NCI-H2029 treated with DMSO at 0.1 percent for 48 hours (cell line): ENCODE measurements around the gene SNX19.

Experiments
- DNase-seq: peaks from one replicate; lab custom pipeline; 2025; lab: John Stamatoyannopoulos, UW

Gene SNX19

DNA sequence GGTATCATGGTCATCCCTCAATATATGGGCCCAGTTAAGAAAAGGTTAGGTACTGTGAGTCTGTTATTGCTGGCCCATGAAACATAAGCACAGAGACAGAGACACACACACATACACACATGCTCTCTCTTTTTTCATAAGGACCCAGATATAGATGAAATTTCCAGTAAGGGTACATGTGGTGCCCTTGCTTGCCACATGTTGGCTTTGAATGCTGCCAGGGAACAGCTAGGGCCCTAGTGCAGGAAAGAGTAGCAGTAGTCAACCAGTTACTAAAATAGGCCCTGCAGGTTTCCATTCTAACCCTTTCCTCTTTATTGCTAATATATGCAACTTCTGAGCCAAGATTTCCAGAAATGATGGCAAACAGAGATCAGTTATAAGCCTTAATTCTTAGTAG lies 9.1 kb downstream of the SNX19 start:
- no peak for DNase-seq

DNA sequence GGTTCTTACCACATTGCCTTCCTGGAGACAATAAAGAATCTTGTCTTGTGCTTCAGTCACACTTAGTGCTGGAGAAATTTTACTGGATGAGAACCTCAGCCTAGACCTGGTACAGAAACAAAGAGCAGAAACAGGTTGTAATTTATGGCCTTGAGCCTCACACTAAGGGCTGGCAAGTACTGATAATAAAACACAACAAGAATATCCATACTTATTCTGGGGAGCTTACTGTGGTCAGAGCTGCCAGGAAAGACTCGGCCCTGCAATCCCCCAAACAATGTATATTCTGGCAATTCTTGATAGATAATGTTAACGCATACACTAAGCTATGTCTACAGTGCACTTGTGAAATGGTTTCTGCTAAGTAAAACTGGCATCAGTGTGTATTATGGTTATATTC lies 9.7 kb downstream of the SNX19 start:
- DNase-seq, result no peak

- no peak for DNase-seq
Observed at GRCh38 chr11:130905512-130905911, 10.8 kb downstream of the SNX19 start.

DNA sequence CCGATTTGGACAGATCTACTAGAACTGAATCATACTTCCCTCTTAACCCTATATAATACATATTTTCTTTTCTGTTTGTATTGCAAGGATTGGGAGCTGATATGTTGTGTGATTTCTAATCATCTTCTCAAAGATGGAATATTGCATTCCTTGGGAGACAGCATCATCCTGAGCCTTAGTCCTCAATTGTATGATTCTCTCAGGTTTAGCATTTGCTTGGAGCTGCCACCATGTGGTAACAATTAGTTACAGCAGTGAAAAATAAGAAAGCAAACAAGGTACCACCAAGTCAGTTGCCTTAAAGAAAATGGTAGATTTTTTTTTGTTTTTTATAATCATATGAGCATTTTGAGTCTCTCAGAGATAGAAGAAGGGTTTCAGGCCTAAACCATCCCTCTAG lies 11.9 kb downstream of the SNX19 start:
- no peak for DNase-seq

- DNase-seq, result no peak
Observed at GRCh38 chr11:130902380-130902779, 13.9 kb downstream of the SNX19 start.

- no peak for DNase-seq
Observed at GRCh38 chr11:130899106-130899505, 17.2 kb downstream of the SNX19 start.

DNA sequence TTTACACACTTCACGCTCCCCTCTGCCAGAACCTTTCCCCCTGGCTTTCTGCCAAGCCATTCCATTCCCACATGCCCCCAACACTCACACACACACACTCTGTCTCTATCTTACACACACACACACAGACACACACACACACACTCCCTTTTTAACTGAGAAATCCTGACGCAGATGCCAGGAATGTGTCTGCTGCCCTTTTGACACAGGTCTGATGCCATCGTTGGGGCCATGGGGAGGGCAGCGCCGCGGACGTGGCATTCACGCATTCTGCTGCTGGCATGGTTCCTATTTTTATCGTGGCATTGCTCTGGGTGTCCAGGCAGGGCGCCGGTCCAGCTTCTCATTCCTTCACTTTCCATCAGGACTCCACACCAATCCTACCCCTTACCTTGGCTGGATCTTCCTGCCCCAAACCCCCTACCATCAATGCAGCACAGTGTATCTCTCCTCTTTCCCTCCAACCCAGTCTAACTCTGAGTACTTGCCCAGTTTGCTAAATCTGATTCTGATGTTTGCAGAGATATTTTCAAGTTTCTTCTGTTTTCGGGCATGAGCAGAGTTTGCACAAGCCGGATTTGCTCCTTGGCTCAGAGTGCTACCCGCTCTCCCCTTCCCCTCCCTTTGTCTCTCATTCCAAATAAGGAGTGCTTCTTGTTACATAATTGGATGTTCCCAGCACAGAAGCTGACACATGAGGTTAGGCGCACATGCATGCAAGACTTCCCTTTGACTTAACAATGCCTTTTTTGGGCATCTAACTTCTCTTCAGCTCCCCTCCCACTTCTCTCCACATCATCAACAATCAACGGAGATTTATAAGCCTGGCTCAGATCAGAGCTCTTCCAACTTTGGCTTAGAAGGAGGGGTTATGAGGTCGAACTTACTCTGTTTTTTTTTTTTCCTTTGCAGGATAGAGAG lies 18.8 kb downstream of the SNX19 start:
- DNase-seq, result no peak

GRCh38 chr11:130894322-130895025 lies 21.8 kb downstream of the SNX19 start:
- DNase-seq, result peak; percentile 73

- no peak for DNase-seq
Observed at GRCh38 chr11:130892861-130893260, 23.4 kb downstream of the SNX19 start.

DNA sequence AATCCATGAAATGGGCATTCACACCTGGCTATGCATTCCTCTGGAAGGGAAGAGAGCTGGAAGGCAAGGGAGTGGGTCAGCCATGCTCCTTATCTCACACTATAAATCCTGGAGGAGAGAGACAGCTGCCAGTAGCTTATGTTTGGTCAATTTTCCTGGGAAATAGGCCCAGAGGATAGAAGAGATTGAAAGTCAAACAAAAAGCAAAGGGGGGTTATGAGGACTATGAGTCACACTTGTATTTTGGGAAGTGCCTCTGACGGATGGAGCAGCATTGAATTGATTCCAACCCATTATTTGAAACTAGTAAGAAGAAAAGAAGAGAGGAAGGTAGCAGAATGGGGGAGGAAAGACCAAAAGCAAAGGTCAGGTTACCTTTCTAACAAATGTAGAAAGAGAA lies 25.0 kb downstream of the SNX19 start:
- no peak for DNase-seq

DNA sequence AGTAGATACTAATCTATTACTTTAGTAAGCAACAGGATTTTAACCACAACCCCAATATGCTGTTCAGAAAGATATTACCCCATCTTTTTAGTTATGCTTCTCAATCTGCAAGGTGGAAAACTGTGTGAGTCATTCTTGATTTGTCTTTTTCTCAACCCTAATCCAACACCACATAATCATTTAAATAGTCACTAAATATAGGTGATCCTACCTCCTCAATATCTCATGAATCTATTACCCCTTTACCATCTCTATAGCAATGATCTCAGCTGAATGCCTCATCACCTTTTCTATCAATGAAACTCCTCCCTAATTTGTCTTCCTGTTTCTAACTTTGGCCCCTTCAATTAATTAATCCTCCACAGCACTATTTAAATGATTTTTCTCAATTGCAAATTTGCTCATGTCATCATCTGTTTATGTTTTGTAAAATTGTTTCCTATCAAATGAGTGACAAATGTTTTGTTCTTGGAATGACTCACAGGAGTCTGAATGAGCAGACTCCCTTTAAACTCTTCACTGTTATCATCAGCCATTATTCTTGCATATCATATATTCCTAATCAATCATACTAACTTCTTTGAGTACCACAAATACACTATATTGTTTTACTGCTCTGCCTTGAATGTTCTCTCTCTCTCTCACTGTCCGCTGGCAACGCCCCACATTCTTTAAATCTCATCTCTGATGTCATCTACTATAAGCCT lies 26.1 kb downstream of the SNX19 start:
- no peak for DNase-seq

- no peak for DNase-seq
Observed at GRCh38 chr11:130888790-130889189, 27.5 kb downstream of the SNX19 start.

GRCh38 chr11:130886704-130887103 lies 29.6 kb downstream of the SNX19 start:
- DNase-seq, result no peak

- DNase-seq, result no peak
Observed at GRCh38 chr11:130882138-130882551, 34.1 kb downstream of the SNX19 start.

DNA sequence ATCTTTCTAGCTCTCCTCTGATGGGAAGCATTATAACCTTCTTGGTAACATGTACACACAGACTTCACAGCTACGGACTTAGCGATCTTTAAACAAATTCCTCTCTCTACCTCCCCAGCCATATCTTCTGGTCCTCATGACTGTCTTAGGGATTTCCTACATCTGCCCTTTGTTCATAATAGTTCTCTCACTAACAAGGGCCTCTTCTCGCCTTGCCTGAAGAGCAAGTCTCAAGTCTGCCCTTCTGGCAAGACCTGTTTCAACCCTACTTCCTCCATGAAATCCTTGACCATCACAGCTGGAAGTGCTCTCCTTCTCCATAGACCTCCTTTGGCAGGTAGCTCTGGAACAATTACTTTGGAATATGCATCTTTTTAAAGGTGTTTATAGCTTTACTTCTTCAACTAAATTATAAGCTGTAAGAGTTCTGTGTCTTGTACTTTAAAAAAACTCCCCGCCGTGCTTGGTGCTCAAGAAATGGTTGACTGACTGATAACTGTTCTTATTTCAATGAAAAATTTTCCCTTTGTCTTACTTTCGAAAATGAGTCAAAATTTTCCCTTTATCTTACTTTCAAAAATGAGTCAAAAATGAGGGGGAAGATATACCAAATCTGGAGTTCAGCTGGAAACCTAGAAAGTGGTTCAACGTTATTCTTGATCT lies 34.7 kb downstream of the SNX19 start:
- no peak for DNase-seq

DNA sequence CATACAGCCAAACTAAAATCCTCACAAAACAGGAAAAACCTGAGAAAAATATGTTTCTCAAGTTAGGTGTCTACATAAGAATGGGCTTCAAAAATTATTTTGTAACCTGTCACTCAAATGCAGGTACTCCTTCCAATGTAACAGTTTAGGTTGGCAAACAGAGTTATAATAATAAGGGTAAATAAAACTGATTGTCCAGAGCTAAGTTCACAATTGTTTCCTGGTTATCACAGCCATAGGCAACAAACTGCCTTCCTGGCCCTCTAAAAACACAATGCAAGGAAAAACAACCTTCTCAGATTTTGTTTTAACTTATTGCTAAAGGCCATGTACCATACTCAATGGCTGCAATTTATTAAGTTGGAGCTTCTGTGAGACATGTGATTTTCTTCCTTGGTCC lies 36.4 kb downstream of the SNX19 start:
- DNase-seq, result no peak

DNA sequence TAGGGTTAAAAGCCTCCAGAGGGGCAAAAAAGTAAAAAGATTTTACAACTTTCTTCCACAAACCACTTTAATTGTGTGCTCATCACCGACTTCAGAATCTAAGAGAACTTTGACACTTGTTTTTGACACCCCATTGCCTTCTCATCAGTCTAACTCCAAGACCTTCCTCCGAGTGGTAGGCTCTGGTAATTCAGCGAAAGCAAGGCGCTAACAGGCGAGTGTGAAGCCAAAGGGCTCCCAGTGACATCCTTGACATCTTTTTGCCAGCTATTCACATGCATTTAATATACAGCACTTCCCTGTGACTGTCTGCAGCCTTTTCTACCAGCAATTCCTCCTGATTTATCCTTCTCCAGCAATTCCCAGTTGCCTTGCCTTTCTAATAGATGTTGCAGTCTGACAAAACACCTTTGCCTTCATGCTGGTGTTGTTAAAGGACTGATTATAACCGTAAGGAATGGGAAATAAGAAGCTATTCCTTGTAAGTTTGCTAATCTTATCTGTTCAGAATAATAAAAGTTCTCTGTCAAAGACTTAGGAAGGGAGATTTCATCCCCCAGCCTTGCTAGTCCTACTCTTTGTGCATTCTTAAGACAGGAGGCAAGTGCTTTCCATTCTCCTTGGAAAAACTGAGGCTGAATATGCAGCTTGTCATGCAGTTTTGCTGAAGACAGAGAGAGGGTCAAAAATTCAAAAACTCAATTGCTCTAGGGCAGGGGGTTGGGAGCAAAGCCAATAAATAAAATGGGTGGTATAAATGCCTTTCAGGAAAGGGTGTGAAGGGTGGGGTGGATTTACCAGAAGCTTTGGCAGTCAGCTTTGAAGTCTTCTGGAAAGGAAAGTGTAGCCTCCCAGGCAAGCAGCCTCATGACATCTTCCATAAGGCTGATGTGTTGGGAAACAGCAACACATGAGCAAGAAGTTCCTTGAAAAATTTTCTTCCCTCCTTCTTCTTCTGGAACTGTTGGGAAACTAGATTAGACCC lies 39.1 kb downstream of the SNX19 start:
- DNase-seq, result no peak

- no peak for DNase-seq
Observed at GRCh38 chr11:130876100-130876499, 40.2 kb downstream of the SNX19 start.

DNA sequence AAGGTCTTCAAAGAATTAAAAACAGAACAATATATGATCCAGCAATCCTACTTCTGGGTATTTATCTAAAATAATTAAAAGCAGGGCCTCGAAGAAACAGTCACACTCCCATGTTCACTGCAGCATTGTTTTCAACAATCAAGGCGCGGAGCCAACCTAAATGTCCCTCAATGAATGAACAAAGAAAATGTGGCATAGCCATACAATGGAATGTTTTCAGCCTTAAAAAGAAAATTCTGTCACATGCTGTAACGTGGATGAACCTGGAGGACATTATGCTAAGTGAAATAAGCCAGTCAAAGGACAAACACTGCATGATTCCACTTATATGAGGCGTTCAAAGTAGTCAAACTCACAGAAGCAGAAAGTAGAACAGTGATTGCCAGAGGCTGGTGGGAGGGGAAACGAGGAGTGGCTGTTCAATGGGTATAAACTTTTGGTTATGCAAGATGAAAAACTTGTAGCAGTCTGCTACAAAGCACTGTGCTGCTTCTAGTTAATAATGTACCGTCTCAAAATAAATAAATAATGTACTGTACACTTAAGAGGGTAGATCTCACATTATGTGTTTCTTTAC lies 41.2 kb downstream of the SNX19 start:
- DNase-seq, result no peak

DNA sequence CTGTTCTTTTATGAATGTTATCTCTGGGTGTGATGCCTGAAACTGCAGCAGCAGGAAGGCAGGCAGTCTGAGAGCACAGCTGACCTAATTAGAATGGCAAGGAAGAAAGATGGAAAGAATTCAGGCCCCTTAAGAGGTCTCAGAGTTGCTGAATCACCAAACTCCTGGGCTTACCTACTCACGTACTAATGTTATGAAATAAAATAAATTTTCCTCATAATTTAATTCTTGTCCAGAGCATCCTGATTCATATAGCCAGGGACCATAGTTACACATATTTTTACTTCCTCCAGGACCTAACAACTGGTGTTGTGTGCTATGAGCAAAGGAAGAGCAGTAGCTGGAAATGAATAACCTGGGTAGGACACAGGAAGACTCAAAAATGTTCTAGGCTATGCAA lies 41.9 kb downstream of the SNX19 start:
- no peak for DNase-seq

- DNase-seq, result no peak
Observed at GRCh38 chr11:130873761-130874160, 42.5 kb downstream of the SNX19 start.
